Skeletal muscle tissue (tissue), 4 donors: Measurements from ENCODE around the gene GNA12. TPM values are rescaled to one million over a fixed set of nuclear protein-coding genes. Genes with fewer than 3 reads are reported as not detected.

Source experiments
- H3K27ac ChIP-seq: one replicate; pipeline ENCODE4 v1.7.0; 2013; ENCODE audit warnings: mild to moderate bottlenecking, low read depth, low read length, inconsistent platforms
- H3K27me3 ChIP-seq, 3 donors: one replicate each; pipeline ENCODE4 v1.7.0; 2013; ENCODE audit warnings: low read length in 3 of 3; ENCODE audit not compliant: control insufficient read depth in 3 of 3, insufficient read depth in 3 of 3
- H3K36me3 ChIP-seq, 3 donors: one replicate each; pipeline ENCODE4 v1.7.0; 2013; ENCODE audit warnings: low read length in 3 of 3; ENCODE audit not compliant: control insufficient read depth in 3 of 3, insufficient read depth in 3 of 3
- H3K4me1 ChIP-seq, 3 donors: one replicate each; pipeline ENCODE4 v1.7.0; 2013; ENCODE audit warnings: low read length in 3 of 3, mild to moderate bottlenecking in 3 of 3; ENCODE audit not compliant: control insufficient read depth in 3 of 3, insufficient read depth in 3 of 3
- H3K4me3 ChIP-seq, 3 donors: one replicate each; pipeline ENCODE4 v1.7.0; 2013; ENCODE audit warnings: low read length in 3 of 3
- H3K9ac ChIP-seq, 3 donors: one replicate each; pipeline ENCODE4 v1.7.0; 2013; ENCODE audit warnings: low read length in 3 of 3, mild to moderate bottlenecking in 3 of 3, moderate library complexity in 2 of 3, low read depth in 1 of 3
- H3K9me3 ChIP-seq, 3 donors: one replicate each; pipeline ENCODE4 v1.7.0; 2013; ENCODE audit warnings: low read length in 3 of 3; ENCODE audit not compliant: control insufficient read depth in 3 of 3
- total RNA-seq: library from RNA; depleted of rRNA; stranded (reverse); fragments of >200 nt; gene quantifications from one replicate; pipeline ENCODE4 v1.2.3, GENCODE V29; 2014
- donor health status: Osteomylitis.

GNA12 gene
- total RNA-seq, 1 donor from 2014 or later, result 9.9 TPM

GRCh38 chr7:2812831-2813230 is 31.3 kb downstream of the GNA12 start:
- no peak overlapping the region for H3K4me3 ChIP-seq
- H3K9me3 ChIP-seq, result no peaks in the 10 kb centered on the region
- H3K27me3 ChIP-seq, result no peaks in the 10 kb centered on the region
- H3K36me3 ChIP-seq, result peaks cover 0 to 2% (median 0%) of the 10 kb centered on the region in 3 donors
- peaks cover 4 to 12% (median 11%) of the 10 kb centered on the region in 3 donors for H3K4me1 ChIP-seq
- H3K27ac ChIP-seq, result peak overlapping the region; percentile 49
- no peak overlapping the region for H3K9ac ChIP-seq

- peaks cover 4 to 12% (median 11%) of the 10 kb centered on the region in 3 donors for H3K4me1 ChIP-seq
Observed at GRCh38 chr7:2812114-2812487, 32.0 kb downstream of the GNA12 start.

DNA sequence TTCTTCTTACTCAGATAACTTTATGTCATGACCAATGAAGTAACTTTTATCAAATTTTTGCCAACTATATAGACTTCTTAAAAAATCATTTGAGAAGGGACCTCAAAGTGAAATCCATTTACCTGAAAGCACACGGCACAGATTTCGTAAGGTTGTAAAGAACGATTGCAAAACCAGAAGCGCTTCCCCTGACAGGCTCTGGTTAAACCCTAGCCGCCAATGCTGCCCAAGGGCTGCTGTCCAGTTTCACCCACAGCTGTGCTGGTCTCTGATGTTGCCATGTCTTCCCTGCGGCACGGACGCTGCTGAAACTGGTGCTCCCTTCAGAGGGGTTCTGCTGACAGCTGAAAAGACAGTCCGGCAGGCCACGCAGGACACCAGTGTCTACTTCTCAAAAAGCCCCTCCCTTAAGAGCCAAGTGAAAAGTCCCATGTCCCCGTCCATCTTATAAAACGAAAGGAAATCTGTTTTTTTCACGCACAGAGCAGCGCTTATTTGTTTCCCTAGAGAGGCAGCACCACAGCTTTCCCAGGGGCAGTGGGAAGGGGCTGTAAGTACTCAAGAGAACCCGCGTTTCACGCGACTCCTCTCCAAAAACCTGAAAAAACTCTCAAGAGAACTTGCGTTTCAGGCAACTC is 32.5 kb downstream of the GNA12 start:
- peak overlapping the region in 2 of 3 donors; percentile 25 to 57 for H3K4me3 ChIP-seq
- peaks cover 0 to 2% (median 0%) of the 10 kb centered on the region in 3 donors for H3K36me3 ChIP-seq
- H3K4me1 ChIP-seq, result peaks cover 4 to 12% (median 11%) of the 10 kb centered on the region in 3 donors
- H3K9me3 ChIP-seq, result no peaks in the 10 kb centered on the region
- H3K27ac ChIP-seq, result peak overlapping the region; percentile 61
- H3K9ac ChIP-seq, result peak overlapping the region; percentile 11 to 34 (median 30)
- no peaks in the 10 kb centered on the region for H3K27me3 ChIP-seq

More at GRCh38 chr7:2812114-2812487, 32.0 kb downstream of the GNA12 start:
- Histone ChIP-seq H3K9me3 (no peaks in the 10 kb centered on the region), H3K9ac (peak overlapping the region in 2 of 3 donors; percentile 11 to 30), H3K36me3 (peaks cover 0 to 2% (median 0%) of the 10 kb centered on the region in 3 donors), H3K27me3 (no peaks in the 10 kb centered on the region), H3K4me3 (peak overlapping the region in 1 of 3 donors; percentile 57), H3K27ac (peak overlapping the region; percentile 61)

DNA sequence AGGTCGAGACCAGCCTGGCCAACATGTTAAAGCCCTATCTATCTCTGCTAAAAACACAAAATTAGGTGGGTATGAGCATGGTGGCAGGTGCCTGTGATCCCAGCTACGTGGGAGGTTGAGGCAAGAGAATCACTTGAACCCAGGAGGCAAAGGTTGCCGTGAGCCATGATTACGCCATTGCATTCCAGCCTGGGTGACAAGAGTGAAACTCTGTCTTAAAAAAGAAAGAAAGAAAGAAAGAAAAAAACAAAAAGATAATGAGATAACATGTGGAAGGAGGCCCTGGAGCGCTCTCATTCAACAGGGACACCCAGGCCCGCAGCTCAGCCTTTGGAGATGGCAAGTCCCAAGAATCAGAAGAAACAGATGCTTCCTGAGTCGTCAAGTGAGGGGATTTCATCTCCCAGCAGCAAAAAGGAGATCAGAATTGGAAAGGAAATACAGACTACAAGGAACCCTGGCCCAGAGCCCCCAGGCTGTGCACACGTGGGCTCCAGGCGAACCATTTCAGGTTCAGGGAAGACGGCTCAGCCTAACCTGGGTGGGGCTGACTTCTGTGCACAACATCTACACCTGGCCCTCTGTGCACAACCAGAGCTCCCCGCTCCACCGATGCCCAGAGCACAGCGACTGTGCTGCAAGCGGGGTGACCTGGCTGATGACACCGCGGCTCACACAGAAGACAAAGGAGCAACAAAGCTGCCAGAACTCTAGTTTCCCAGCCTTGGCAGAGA is 33.3 kb downstream of the GNA12 start:
- Histone ChIP-seq H3K27ac (peak overlapping the region; percentile 61), H3K9ac (no peak overlapping the region), H3K9me3 (no peaks in the 10 kb centered on the region), H3K4me1 (peaks cover 4 to 12% (median 11%) of the 10 kb centered on the region in 3 donors), H3K36me3 (peaks cover 0 to 2% (median 0%) of the 10 kb centered on the region in 3 donors), H3K27me3 (no peaks in the 10 kb centered on the region), H3K4me3 (peak overlapping the region in 1 of 3 donors; percentile 14)

- H3K4me3 ChIP-seq, result no peak overlapping the region
- H3K36me3 ChIP-seq, result peaks cover 0 to 1% (median 0%) of the 10 kb centered on the region in 3 donors
- no peak overlapping the region for H3K9ac ChIP-seq
- no peaks in the 10 kb centered on the region for H3K9me3 ChIP-seq
- peaks cover 4 to 12% (median 11%) of the 10 kb centered on the region in 3 donors for H3K4me1 ChIP-seq
- no peaks in the 10 kb centered on the region for H3K27me3 ChIP-seq
- no peak overlapping the region for H3K27ac ChIP-seq
Observed at GRCh38 chr7:2809903-2810625, 34.0 kb downstream of the GNA12 start.

DNA sequence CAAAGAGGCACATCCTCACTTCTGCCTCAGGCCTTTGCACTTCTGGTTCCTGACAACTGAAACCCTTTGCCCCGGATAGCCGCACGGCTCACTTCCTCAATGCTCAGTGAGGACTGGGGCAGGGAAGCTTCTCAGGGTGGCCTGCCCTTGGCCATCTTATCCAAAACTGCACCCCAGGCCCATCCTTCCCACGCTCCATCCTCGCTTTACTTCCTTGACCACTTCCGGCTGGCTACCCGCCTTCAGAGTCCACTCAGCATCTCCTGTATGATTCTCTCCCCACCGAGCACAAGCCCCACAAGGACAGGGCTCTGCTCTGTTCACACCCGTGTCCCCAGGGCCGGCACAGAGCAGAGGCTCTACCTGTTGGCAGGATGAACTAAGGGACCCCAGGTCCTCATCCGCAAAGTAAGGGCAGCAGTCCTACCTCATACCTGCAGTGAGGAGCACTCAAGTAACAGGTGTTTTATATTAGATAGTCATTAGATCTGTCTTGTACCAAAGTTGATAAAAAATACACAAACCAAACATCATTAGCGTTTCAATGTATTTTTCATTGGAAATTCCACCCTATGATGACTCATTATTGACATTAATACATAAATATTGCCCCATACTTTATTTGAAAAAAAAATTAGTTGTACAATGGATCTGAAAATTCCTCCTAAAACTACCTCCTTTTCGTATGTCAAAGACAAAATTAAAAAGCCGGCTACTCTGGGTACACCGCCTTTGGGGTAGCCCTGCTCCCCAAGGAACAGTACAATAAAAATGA is 35.0 kb downstream of the GNA12 start:
- H3K9ac ChIP-seq, result no peak overlapping the region
- no peak overlapping the region for H3K4me3 ChIP-seq
- no peaks in the 10 kb centered on the region for H3K27me3 ChIP-seq
- no peak overlapping the region for H3K27ac ChIP-seq
- no peaks in the 10 kb centered on the region for H3K36me3 ChIP-seq
- peaks cover 4 to 12% (median 9%) of the 10 kb centered on the region in 3 donors for H3K4me1 ChIP-seq
- H3K9me3 ChIP-seq, result no peaks in the 10 kb centered on the region

DNA sequence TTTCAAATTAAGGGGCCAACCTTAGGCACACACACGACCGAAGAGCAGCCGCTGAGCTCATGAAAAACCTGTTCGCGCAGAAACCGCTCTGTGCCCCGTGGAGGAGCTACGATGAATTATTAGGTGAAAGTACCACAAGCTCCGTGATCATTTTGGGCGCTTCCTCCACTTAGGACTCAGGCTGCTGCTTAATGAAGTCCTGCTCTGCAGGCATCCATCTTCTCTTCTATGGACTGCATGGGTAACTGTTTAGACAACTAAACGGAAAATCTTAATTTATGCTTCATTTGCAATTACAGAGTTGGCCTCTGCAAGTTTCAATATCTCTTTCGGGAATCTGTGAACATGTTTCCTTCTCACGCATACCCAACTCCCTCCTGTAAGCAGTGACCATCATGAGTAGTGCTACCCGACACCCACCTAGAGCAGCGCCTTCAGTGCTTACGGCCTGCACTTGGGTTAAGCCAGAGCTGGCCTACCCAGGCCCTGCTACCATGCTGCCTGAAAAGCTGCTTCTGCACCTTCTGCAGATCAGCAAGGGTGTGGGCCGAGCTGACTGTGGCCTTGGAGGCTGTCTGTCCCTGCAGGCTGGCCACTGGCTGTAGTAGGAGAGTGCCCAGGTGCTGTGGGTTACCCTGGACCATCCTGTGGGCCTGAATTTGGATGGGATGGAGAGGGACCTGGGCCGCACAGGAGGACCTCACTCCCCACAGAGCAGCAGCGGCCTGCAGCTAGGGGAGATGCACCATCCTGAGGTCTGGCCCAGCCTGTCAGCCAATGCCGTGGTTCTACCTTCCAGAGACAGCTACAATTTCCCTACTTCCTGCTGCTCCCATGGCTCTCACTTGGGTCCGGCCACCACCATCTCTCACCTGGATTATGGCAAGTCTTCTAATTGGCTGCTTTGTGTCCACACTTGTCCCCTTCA is 36.0 kb downstream of the GNA12 start:
- Histone ChIP-seq H3K4me3 (no peak overlapping the region), H3K27me3 (no peaks in the 10 kb centered on the region), H3K27ac (no peak overlapping the region), H3K4me1 (peaks cover 4 to 16% (median 13%) of the 10 kb centered on the region in 3 donors), H3K9ac (no peak overlapping the region), H3K36me3 (no peaks in the 10 kb centered on the region), H3K9me3 (no peaks in the 10 kb centered on the region)

DNA sequence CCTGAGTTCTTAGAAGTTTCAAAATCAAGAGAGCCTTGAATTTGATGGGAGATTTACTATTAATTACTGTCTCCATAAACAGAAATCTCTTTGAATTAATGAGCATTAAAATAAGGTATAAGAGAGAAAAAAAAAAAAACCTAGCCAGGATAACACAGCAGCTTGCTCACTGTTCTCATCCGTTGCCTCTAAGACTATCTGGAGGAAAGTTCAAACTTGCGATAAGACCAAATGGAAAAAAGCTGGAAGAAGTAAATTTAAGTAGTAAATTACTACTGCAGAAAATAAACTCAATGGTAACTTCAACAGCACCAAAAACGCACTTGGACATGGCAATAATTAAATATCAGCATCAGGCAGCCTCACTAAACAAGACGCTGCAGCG is 36.7 kb downstream of the GNA12 start:
- no peak overlapping the region for H3K9ac ChIP-seq

GRCh38 chr7:2806571-2806970 is 37.5 kb downstream of the GNA12 start:
- no peaks in the 10 kb centered on the region for H3K27me3 ChIP-seq
- H3K27ac ChIP-seq, result no peak overlapping the region
- no peak overlapping the region for H3K9ac ChIP-seq
- H3K9me3 ChIP-seq, result no peaks in the 10 kb centered on the region
- H3K4me1 ChIP-seq, result peaks cover 4 to 21% (median 13%) of the 10 kb centered on the region in 3 donors
- H3K36me3 ChIP-seq, result no peaks in the 10 kb centered on the region
- H3K4me3 ChIP-seq, result no peak overlapping the region

More for the DNA sequence above, 36.7 kb downstream of the GNA12 start:
- Histone ChIP-seq H3K4me1 (peaks cover 4 to 21% (median 13%) of the 10 kb centered on the region in 3 donors), H3K27ac (no peak overlapping the region), H3K36me3 (no peaks in the 10 kb centered on the region), H3K27me3 (no peaks in the 10 kb centered on the region), H3K9me3 (no peaks in the 10 kb centered on the region), H3K4me3 (no peak overlapping the region)
